Osteoblast (primary cell): ENCODE measurements around the gene C1orf174. TPM values are rescaled to one million over a fixed set of nuclear protein-coding genes. Genes with fewer than 3 reads are reported as not detected.

Experiments
- DNase-seq: peaks from one replicate; pipeline ENCODE4 v3.0.0; 2011; ENCODE audit warnings: low spot score, mixed read lengths; ENCODE audit not compliant: insufficient read length; ENCODE audit errors: missing footprints
- H2AFZ ChIP-seq: 2 replicates; pipeline ENCODE4 v1.6.0; 2011; ENCODE audit warnings: mild to moderate bottlenecking, low read length
- H3K27ac ChIP-seq: 2 replicates; pipeline ENCODE4 v1.5.1; 2011; ENCODE audit warnings: mild to moderate bottlenecking, low read depth, low read length, moderate library complexity
- H3K27me3 ChIP-seq: 2 replicates; pipeline ENCODE4 v1.6.0; 2012; ENCODE audit warnings: mild to moderate bottlenecking, control low read depth, inconsistent platforms, low read length, moderate library complexity; ENCODE audit not compliant: insufficient read depth
- H3K36me3 ChIP-seq: 2 replicates; pipeline ENCODE4 v1.5.1; 2011; ENCODE audit warnings: mild to moderate bottlenecking, low read length, control low read depth, moderate library complexity; ENCODE audit not compliant: insufficient read depth
- H3K4me1 ChIP-seq: 2 replicates; pipeline ENCODE4 v1.5.1; 2011; ENCODE audit warnings: mild to moderate bottlenecking, low read length, control low read depth, moderate library complexity; ENCODE audit not compliant: insufficient read depth
- H3K4me2 ChIP-seq: 2 replicates; pipeline ENCODE4 v1.6.0; 2011; ENCODE audit warnings: mild to moderate bottlenecking, low read length; ENCODE audit not compliant: insufficient read depth
- H3K4me3 ChIP-seq: fragments of 200-600 bp; sonication (generic); 3 replicates; pipeline ENCODE4 v1.5.1; 2012; ENCODE audit warnings: mild to moderate bottlenecking, low read length, inconsistent platforms; ENCODE audit not compliant: insufficient read depth
- H3K79me2 ChIP-seq: 2 replicates; pipeline ENCODE4 v1.6.0; 2012; ENCODE audit warnings: mild to moderate bottlenecking, low read length, control low read depth, inconsistent platforms; ENCODE audit not compliant: insufficient read depth
- H3K9me3 ChIP-seq: 2 replicates; pipeline ENCODE4 v1.5.1; 2011; ENCODE audit warnings: low read depth, low read length, control low read depth
- H4K20me1 ChIP-seq: 2 replicates; pipeline ENCODE4 v1.6.0; 2012; ENCODE audit warnings: mild to moderate bottlenecking, low read length, control low read depth; ENCODE audit not compliant: insufficient read depth
- CTCF ChIP-seq: IDR thresholded peaks from 2 replicates; pipeline ENCODE4 v1.5.1; 2011; ENCODE audit warnings: mild to moderate bottlenecking, low read depth, low read length, moderate library complexity; ENCODE audit errors: extremely low read depth
- total RNA-seq: library from RNA; depleted of rRNA; stranded (reverse); fragments of >200 nt; gene quantifications from 2 replicates; pipeline ENCODE4 v1.2.3, GENCODE V29; 2012

Gene C1orf174
- total RNA-seq, 1 donor, result 29.3 TPM

DNA sequence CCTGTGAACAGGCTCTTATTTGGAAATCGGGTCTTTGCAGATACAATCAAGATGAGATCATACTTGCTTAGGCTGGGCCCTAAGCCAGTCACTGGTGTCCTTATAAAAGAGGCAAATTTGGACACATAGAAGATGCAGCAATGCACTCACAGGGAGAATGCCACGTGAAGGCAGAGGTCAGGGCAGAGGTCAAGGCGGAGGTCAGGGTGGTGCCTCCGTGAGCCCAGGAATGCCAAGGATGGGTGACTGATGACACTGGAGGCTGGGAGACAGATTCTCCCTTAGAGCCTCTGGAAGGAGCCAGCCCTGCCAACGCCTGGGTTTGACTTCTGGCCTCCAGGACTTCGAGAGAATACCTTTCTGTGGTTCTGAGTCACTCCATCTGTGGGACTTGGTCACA lies 22.8 kb upstream of the C1orf174 start:
- no peak overlapping the region for H2AFZ ChIP-seq
- H4K20me1 ChIP-seq, result no peaks in the 10 kb centered on the region
- DNase-seq, result peak; percentile 27
- no peaks in the 10 kb centered on the region for H3K4me1 ChIP-seq
- no peak overlapping the region for H3K4me3 ChIP-seq
- no peak overlapping the region for H3K27ac ChIP-seq
- H3K36me3 ChIP-seq, result no peaks in the 10 kb centered on the region
- H3K79me2 ChIP-seq, result no peaks in the 10 kb centered on the region
- H3K4me2 ChIP-seq, result no peak overlapping the region
- H3K27me3 ChIP-seq, result no peaks in the 10 kb centered on the region
- TF ChIP-seq CTCF, result no peak
- H3K9me3 ChIP-seq, result no peaks in the 10 kb centered on the region

DNA sequence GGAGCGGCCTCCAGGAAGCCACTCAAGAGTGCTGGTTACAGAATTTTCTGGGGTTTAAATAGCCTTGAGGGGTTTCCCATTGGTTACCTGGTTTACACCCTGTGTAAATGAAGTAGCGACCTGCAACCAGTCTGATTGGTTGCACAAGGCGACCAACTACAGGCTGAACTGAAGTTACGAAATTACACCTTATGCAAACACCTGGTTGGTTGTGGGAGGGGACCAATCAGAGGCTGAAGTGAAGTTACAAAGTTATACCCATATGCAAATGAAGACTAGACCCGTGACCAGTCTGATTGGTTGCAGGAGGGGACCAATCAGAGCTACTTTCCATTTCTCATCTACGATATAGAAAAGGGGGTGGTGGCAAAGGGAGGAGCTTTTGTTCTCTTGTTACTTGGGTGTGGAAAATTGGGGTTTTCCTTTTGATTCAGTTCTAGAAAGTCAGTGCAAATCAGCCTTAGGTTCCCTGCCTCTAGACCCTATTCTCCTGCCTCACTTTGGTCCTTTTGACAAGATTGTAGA lies 22.2 kb upstream of the C1orf174 start:
- Histone ChIP-seq H3K36me3 (no peaks in the 10 kb centered on the region), H4K20me1 (no peaks in the 10 kb centered on the region)

DNA sequence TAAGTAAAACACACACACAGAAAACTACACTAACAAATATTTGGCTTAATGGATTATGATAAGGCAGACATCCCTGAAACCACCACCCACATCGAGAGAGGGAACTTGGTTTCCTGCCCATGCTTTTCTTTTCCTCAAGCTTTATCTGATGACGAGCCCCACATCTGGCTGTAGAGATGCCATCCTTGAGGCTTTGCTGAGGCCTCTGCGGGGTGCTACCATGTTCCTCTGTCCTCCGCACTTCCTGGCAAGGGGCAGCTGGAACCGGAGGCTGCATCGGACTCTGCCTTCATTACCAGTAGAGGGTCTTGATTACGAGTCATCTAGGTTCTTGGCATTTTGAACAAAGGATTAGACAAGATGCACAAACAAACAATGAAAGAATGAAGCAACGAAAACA lies 21.7 kb upstream of the C1orf174 start:
- H3K27ac ChIP-seq, result no peak overlapping the region
- peak; percentile 42 for DNase-seq
- H3K4me1 ChIP-seq, result no peaks in the 10 kb centered on the region
- no peaks in the 10 kb centered on the region for H3K9me3 ChIP-seq
- no peak overlapping the region for H2AFZ ChIP-seq
- H3K4me2 ChIP-seq, result no peak overlapping the region
- no peak for TF ChIP-seq CTCF
- no peaks in the 10 kb centered on the region for H3K79me2 ChIP-seq
- no peaks in the 10 kb centered on the region for H3K27me3 ChIP-seq
- no peaks in the 10 kb centered on the region for H3K36me3 ChIP-seq
- no peak overlapping the region for H3K4me3 ChIP-seq
- no peaks in the 10 kb centered on the region for H4K20me1 ChIP-seq

More for the DNA sequence above, 22.2 kb upstream of the C1orf174 start:
- Histone ChIP-seq H3K27ac (no peak overlapping the region), H3K4me2 (no peak overlapping the region), H3K27me3 (no peaks in the 10 kb centered on the region), H3K79me2 (no peaks in the 10 kb centered on the region), H3K9me3 (no peaks in the 10 kb centered on the region), H3K4me3 (no peak overlapping the region), H3K4me1 (no peaks in the 10 kb centered on the region), H2AFZ (no peak overlapping the region)
- peak; percentile 9 for DNase-seq
- TF ChIP-seq CTCF, result no peak

DNA sequence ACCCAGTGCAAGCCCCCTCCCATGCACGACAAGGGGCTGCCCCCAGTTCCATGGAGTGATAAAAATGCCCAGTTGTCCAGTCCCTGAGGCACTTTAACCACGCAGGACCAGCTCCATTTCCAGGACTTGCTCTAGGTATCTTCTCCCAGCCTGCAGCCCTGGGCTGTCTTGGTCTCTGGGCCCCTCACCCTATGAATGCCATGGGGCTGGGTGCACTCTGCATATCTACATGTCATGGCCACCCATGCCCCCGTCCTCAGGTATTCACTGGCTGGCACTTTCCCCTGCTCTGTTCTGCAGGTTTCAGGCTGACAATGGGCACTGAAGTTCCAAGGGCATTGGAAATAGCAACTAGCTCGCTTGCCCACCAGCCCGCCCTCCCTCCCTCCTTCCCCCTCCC lies 19.6 kb upstream of the C1orf174 start:
- no peaks in the 10 kb centered on the region for H3K4me1 ChIP-seq
- DNase-seq, result peak; percentile 45
- TF ChIP-seq CTCF, result no peak
- H3K4me2 ChIP-seq, result no peak overlapping the region
- H3K27me3 ChIP-seq, result no peaks in the 10 kb centered on the region
- no peak overlapping the region for H3K27ac ChIP-seq
- H3K79me2 ChIP-seq, result no peaks in the 10 kb centered on the region
- no peaks in the 10 kb centered on the region for H3K9me3 ChIP-seq
- H3K4me3 ChIP-seq, result no peak overlapping the region
- H3K36me3 ChIP-seq, result no peaks in the 10 kb centered on the region
- H2AFZ ChIP-seq, result no peak overlapping the region
- H4K20me1 ChIP-seq, result no peaks in the 10 kb centered on the region
